Upper lobe of right lung (tissue), 1 donor: Measurements from ENCODE around the gene FBXO7. TPM values are rescaled to one million over a fixed set of nuclear protein-coding genes. Genes with fewer than 3 reads are reported as not detected.

Experiments used
- ATAC-seq: fragments of 200-7000 bp; cut with Tn5 transposase; one replicate; pipeline ENCODE4 v1.9.1; 2020; ENCODE audit warnings: mild to moderate bottlenecking, moderate library complexity
- DNase-seq: peaks from one replicate; pipeline ENCODE4 v3.0.0-alpha.2; 2020
- H3K27ac ChIP-seq: fragments of 200-600 bp; one replicate; pipeline ENCODE4 v1.8.0; 2022
- H3K27me3 ChIP-seq: fragments of 200-600 bp; one replicate; pipeline ENCODE4 v1.8.0; 2022; ENCODE audit warnings: mild to moderate bottlenecking
- H3K36me3 ChIP-seq: fragments of 200-600 bp; one replicate; pipeline ENCODE4 v1.8.0; 2022
- H3K4me1 ChIP-seq: fragments of 200-600 bp; one replicate; pipeline ENCODE4 v1.8.0; 2022
- H3K4me3 ChIP-seq: fragments of 200-600 bp; one replicate; pipeline ENCODE4 v1.8.0; 2022; ENCODE audit warnings: mild to moderate bottlenecking
- H3K9me3 ChIP-seq: fragments of 200-600 bp; one replicate; pipeline ENCODE4 v1.8.0; 2022
- intact Hi-C: fragments of 100-400 bp; cut with DNase I; formaldehyde crosslinking; loops from one replicate; pipeline ENCODE4 v1.11.0; 2022
- total RNA-seq: library from RNA; stranded (reverse); fragmentation: NEBNext Ultra II Directional; extraction: Animal tissue kit (Norgen Biotek cat#: 25700); gene quantifications from one replicate; pipeline ENCODE4 v1.2.1, GENCODE V29; 2021
- TF ChIP-seq, protein P1 (sequence below): fragments of 200-600 bp; IDR thresholded peaks from one replicate; pipeline ENCODE4 v1.8.0; 2022; ENCODE audit warnings: antibody characterized with exemption
- donor health status: DM: no; HTN: yes; CAD: no; lungs with severe emphysema.

The FBXO7 gene
- total RNA-seq, 1 donor from 2014 or later = 96.4 TPM

DNA sequence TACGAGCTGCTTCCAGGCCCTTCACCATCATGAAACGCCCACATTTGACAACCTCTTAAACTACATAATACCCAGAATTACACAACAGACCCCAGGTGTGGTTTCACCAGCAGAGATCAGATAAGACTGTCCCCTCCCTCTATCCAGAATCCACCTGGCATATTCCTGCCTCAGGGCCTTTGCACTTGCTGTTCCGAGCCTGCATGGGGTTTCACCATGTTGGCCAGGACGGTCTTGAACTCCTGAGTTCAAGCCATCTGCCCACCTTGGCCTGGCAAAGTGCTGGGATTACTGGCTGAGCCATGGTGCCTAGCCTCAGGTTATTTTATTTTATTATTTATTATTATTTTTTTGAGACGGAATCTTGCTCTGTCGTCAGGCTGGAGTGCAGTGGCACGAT lies 73.4 kb downstream of the FBXO7 start:
- no peak for DNase-seq
- TF ChIP-seq, protein P1, sequence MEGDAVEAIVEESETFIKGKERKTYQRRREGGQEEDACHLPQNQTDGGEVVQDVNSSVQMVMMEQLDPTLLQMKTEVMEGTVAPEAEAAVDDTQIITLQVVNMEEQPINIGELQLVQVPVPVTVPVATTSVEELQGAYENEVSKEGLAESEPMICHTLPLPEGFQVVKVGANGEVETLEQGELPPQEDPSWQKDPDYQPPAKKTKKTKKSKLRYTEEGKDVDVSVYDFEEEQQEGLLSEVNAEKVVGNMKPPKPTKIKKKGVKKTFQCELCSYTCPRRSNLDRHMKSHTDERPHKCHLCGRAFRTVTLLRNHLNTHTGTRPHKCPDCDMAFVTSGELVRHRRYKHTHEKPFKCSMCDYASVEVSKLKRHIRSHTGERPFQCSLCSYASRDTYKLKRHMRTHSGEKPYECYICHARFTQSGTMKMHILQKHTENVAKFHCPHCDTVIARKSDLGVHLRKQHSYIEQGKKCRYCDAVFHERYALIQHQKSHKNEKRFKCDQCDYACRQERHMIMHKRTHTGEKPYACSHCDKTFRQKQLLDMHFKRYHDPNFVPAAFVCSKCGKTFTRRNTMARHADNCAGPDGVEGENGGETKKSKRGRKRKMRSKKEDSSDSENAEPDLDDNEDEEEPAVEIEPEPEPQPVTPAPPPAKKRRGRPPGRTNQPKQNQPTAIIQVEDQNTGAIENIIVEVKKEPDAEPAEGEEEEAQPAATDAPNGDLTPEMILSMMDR = no peak
- no peaks in the 10 kb centered on the region for H3K9me3 ChIP-seq
- intact Hi-C loops = no loop called here
- H3K27ac ChIP-seq = no peak overlapping the region
- H3K4me3 ChIP-seq = no peak overlapping the region
- no peak for ATAC-seq
- no peaks in the 10 kb centered on the region for H3K27me3 ChIP-seq
- no peaks in the 10 kb centered on the region for H3K36me3 ChIP-seq
- H3K4me1 ChIP-seq = peaks cover 4% of the 10 kb centered on the region

Other genes with a start within 250 kb of the FBXO7 start
- gene SLC5A4, start 219.5 kb upstream of the FBXO7 start, total RNA-seq = 1.6 TPM
- gene RFPL3, start 116.9 kb upstream of the FBXO7 start, total RNA-seq = not detected
- gene RTCB, start 62.6 kb upstream of the FBXO7 start, total RNA-seq = 61.1 TPM
- gene BPIFC, start 10.4 kb upstream of the FBXO7 start, total RNA-seq = not detected